OCI-LY3 (cell line): Measurements from ENCODE around the gene OSER1.

Experiments used
- H2AFZ ChIP-seq: fragments of 200-600, 300-600 bp; shearing (Covaris generic); 2 replicates; pipeline ENCODE4 v1.6.0; 2014; ENCODE audit warnings: antibody characterized with exemption, low read depth, low read length
- H3K27ac ChIP-seq: fragments of 200-600, 300-600 bp; sonication (generic); 2 replicates; pipeline ENCODE4 v1.5.1; 2014; ENCODE audit warnings: mild to moderate bottlenecking, low read length, moderate library complexity, mixed read lengths
- H3K27me3 ChIP-seq: fragments of 200-600, 300-600 bp; sonication (generic); 2 replicates; pipeline ENCODE4 v1.6.1; 2014; ENCODE audit warnings: low read depth, low read length, mixed read lengths
- H3K36me3 ChIP-seq: fragments of 200-600, 300-600 bp; sonication (generic); replicated peaks from 2 replicates; pipeline ENCODE3; 2014; ENCODE audit warnings: low read depth, low read length, mixed read lengths
- H3K4me1 ChIP-seq: fragments of 300-600, 200-600 bp; sonication (generic); 2 replicates; pipeline ENCODE4 v1.6.1; 2014; ENCODE audit warnings: low read length, mixed read lengths
- H3K4me2 ChIP-seq: fragments of 200-600, 300-600 bp; sonication (generic); 2 replicates; pipeline ENCODE4 v1.6.1; 2014; ENCODE audit warnings: low read length, mixed read lengths
- H3K4me3 ChIP-seq: fragments of 300-600, 200-600 bp; sonication (generic); 2 replicates; pipeline ENCODE4 v1.5.1; 2014; ENCODE audit warnings: antibody characterized with exemption, mild to moderate bottlenecking, low read length, moderate library complexity
- H3K79me2 ChIP-seq: fragments of 300-600, 200-600 bp; shearing (Covaris generic); 2 replicates; pipeline ENCODE4 v1.6.1; 2014; ENCODE audit warnings: mild to moderate bottlenecking, low read length, mixed read lengths
- H3K9ac ChIP-seq: fragments of 300-600, 200-600 bp; shearing (Covaris generic); 2 replicates; pipeline ENCODE4 v1.6.0; 2014; ENCODE audit warnings: mild to moderate bottlenecking, low read length, moderate library complexity
- H3K9me3 ChIP-seq: fragments of 200-600, 300-600 bp; shearing (Covaris generic); 2 replicates; pipeline ENCODE4 v1.6.1; 2014; ENCODE audit warnings: low read length, mixed read lengths; ENCODE audit not compliant: insufficient read depth
- H4K20me1 ChIP-seq: fragments of 200-600, 300-600 bp; sonication (generic); 2 replicates; pipeline ENCODE4 v1.6.1; 2016; ENCODE audit warnings: low read length, mixed read lengths; ENCODE audit not compliant: insufficient read depth
- EZH2phosphoT487 ChIP-seq: fragments of 200-600 bp; shearing (Covaris generic); IDR thresholded peaks from 2 replicates; pipeline ENCODE4 v1.6.1; 2018; ENCODE audit warnings: antibody characterized with exemption, mixed run types, low read depth
- TF ChIP-seq, protein P1 (sequence below): fragments of 200-600, 300-600 bp; sonication (generic); IDR thresholded peaks from 2 replicates; pipeline ENCODE4 v1.5.1; 2014; ENCODE audit warnings: antibody characterized with exemption, low read length, low read depth

Gene OSER1

GRCh38 chr20:44204832-44205215 lies 5.7 kb downstream of the OSER1 start:
- no peaks in the 10 kb centered on the region for H3K27me3 ChIP-seq
- TF ChIP-seq, protein P1, sequence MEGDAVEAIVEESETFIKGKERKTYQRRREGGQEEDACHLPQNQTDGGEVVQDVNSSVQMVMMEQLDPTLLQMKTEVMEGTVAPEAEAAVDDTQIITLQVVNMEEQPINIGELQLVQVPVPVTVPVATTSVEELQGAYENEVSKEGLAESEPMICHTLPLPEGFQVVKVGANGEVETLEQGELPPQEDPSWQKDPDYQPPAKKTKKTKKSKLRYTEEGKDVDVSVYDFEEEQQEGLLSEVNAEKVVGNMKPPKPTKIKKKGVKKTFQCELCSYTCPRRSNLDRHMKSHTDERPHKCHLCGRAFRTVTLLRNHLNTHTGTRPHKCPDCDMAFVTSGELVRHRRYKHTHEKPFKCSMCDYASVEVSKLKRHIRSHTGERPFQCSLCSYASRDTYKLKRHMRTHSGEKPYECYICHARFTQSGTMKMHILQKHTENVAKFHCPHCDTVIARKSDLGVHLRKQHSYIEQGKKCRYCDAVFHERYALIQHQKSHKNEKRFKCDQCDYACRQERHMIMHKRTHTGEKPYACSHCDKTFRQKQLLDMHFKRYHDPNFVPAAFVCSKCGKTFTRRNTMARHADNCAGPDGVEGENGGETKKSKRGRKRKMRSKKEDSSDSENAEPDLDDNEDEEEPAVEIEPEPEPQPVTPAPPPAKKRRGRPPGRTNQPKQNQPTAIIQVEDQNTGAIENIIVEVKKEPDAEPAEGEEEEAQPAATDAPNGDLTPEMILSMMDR = no peak
- no peak for TF ChIP-seq EZH2phosphoT487
- peaks cover 96% of the 10 kb centered on the region for H3K79me2 ChIP-seq
- no peaks in the 10 kb centered on the region for H3K9me3 ChIP-seq
- no peak overlapping the region for H2AFZ ChIP-seq
- H3K36me3 ChIP-seq = peaks cover 62% of the 10 kb centered on the region
- no peak overlapping the region for H3K9ac ChIP-seq
- peaks cover 23% of the 10 kb centered on the region for H3K4me1 ChIP-seq
- no peak overlapping the region for H3K27ac ChIP-seq
- peaks cover 77% of the 10 kb centered on the region for H4K20me1 ChIP-seq
- no peak overlapping the region for H3K4me3 ChIP-seq
- H3K4me2 ChIP-seq = no peak overlapping the region

DNA sequence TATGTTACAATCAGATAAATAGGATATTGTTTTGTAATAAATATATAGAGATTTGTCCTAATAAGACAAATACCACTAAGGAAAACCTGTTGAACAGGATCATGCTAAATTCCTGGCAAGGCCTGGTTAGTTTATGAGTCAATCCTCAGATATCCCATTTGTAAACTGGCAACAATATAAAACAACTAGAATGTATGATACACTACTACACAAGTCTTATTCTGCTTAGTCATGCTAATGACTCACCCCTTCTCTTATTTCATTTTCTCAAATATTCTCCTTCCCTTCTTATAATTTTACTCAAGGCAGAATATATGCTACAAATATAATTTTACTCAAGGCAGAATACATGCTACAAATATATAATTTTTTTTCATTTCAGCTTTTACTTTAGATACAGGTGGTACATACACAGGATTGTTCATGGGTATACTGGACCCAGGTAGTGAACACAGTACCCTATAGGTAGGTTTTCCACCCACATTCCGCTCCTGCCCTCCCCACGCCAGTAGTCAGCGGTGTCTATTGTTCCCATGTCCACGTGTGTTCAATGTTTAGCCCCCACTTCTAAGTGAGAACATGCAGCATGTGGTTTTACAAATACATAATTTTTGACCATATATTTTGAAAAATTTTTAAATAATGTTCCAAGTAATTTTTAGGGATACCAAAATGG lies 6.3 kb downstream of the OSER1 start:
- Histone ChIP-seq H4K20me1 (peaks cover 77% of the 10 kb centered on the region), H3K27ac (no peak overlapping the region), H3K4me3 (no peak overlapping the region), H3K27me3 (no peaks in the 10 kb centered on the region), H3K36me3 (peaks cover 67% of the 10 kb centered on the region), H3K79me2 (peaks cover 95% of the 10 kb centered on the region), H3K4me1 (peaks cover 23% of the 10 kb centered on the region), H3K4me2 (no peak overlapping the region), H3K9me3 (no peaks in the 10 kb centered on the region), H3K9ac (no peak overlapping the region), H2AFZ (no peak overlapping the region)
- TF ChIP-seq, protein P1 = no peak
- no peak for TF ChIP-seq EZH2phosphoT487

GRCh38 chr20:44203161-44203560 lies 7.4 kb downstream of the OSER1 start:
- H2AFZ ChIP-seq = no peak overlapping the region
- no peak overlapping the region for H3K27ac ChIP-seq
- peaks cover 13% of the 10 kb centered on the region for H3K4me1 ChIP-seq
- peaks cover 90% of the 10 kb centered on the region for H3K79me2 ChIP-seq
- TF ChIP-seq, protein P1 = no peak
- no peak for TF ChIP-seq EZH2phosphoT487
- no peak overlapping the region for H3K4me3 ChIP-seq
- H3K9ac ChIP-seq = no peak overlapping the region
- peaks cover 73% of the 10 kb centered on the region for H4K20me1 ChIP-seq
- H3K36me3 ChIP-seq = peaks cover 74% of the 10 kb centered on the region
- H3K4me2 ChIP-seq = no peak overlapping the region
- no peaks in the 10 kb centered on the region for H3K27me3 ChIP-seq
- no peaks in the 10 kb centered on the region for H3K9me3 ChIP-seq

DNA sequence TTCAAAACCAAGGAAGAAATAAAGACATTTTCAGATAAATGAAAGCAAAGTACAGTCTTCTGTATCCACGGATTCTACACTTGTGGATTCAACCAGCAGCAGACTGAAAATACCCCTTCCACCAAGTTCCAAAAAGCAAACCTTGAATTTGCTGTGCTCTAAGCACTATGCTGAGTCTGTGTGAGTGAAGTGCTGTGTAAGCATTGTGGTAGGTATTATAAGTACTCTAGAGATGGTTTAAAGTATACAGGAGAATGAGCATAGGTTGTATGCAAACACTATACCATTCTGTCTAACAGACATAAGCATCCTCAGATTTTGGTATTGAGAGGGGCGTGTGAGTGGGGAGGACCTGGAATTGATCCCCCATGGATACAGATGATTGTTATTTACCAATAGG lies 9.6 kb downstream of the OSER1 start:
- Histone ChIP-seq H3K9me3 (no peaks in the 10 kb centered on the region), H2AFZ (no peak overlapping the region), H3K79me2 (peaks cover 68% of the 10 kb centered on the region), H3K4me3 (no peak overlapping the region), H3K9ac (no peak overlapping the region), H3K4me2 (no peak overlapping the region), H3K27ac (no peak overlapping the region), H4K20me1 (peaks cover 68% of the 10 kb centered on the region), H3K4me1 (no peaks in the 10 kb centered on the region), H3K36me3 (peaks cover 85% of the 10 kb centered on the region), H3K27me3 (no peaks in the 10 kb centered on the region)
- TF ChIP-seq EZH2phosphoT487 = no peak
- TF ChIP-seq, protein P1 = no peak
